Measurements from ENCODE around the gene THPO. TPM values are rescaled to one million over a fixed set of nuclear protein-coding genes. Genes with fewer than 3 reads are reported as not detected.

THPO gene
- total and polyA plus RNA-seq, 9 of the 15 experiments (the other 6 are each of a cell fraction or from before 2014, with no cell fraction given): 0.11 to 1.1 (median 0.35) TPM; not detected in 1

DNA sequence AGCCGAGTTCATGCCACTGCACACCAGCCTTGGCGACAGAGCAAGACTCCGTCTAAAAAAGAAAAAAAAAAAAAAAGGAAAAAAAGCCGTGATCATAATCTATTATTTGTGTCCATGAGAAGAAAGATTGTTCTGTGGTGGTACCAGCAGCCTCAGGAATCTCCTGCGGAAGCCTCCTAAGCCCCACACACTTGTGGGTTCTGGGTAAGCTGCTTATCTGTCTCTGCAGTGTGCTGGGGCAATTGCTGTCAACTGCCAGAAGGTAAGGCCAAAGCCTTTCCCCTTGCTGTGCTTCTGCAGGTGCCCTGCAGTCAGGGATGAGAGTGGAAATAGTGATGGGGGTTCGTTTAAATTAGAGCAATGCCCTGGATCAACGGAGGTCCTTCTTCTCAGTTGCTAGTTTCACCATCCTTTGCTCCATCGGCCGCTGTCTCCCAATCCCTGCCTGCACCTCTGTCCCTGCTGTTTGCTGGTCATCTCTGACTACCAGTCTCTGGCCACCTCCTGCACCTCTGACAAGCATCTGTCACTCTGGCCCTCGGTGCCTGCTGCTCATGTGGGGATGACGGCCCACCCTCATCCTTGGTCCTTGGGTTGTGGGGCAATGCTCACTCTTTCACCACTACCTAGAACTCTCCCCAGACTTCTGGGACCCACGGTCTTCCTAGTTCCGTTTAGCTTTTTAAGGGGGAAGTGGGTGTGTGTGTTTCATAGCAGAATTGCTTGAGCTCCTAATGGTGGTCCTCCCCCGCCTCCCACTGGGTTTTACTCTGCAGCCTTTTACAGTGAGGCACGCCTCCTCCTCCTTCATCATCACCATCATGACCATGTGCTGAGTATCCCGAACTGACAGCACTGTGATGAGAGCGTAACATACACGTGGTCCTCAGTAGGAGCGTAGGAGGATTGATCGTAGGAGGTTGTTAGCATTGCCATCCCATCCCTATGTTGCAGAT, 27.3 kb upstream of the THPO start (continued):
- TF ChIP-seq RCOR1 (IDR thresholded peaks at IDR 0.05; ENCODE audit: borderline replicate concordance in 1 of 2, low read depth in 2 of 2, low read length in 2 of 2) (0 out of 4 replicates have a peak, but pooled peaks of 1 of the 2 experiments have one; percentile 14), ZFX (CRISPR knock-in tag; IDR thresholded peaks at IDR 0.05) (no peak), ESRRB (CRISPR knock-in tag; IDR thresholded peaks at IDR 0.05; ENCODE audit: borderline replicate concordance) (no peak), GTF2F1 (IDR thresholded peaks at IDR 0.05; ENCODE audit: low read depth, low read length) (no peak), HDAC8 (tag; IDR thresholded peaks at IDR 0.05) (no peak), HCFC1 (IDR thresholded peaks at IDR 0.05; ENCODE audit: low read depth, low read length) (no peak), ARID1B (IDR thresholded peaks at IDR 0.05) (no peak; the same call in 1 of the 2 replicates)

DNA sequence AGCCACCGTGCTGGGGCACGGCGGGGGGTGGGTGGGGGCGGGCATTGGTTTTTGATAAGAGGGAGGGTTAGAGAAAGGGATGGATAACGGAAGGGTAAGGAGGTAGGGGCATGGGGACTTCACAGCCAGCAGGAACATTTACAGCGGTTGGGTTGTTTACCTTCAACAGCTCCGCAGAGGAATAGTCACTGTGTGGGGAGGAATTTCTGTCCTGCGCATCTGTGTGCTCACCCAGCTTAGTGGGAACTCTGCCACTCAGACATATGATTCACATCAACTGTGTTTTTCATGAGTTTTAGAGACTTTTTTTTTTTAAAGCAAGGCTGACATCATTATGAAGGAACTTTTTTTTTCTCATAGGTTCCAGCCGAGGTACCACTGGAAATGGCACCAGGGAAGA, 21.4 kb upstream of the THPO start:
- Histone ChIP-seq H4K20me1 (replicated peaks; ENCODE audit: control insufficient read depth, insufficient read depth, low read length) (0 out of 2 replicates have a peak, but pooled peaks cover 4% of the 10 kb centered on the region), H3K27ac (ENCODE audit: extremely low read depth, low read depth, low read length) (no peak overlapping the region), H2AFZ (ENCODE audit: low read depth, low read length) (no peak overlapping the region), H3K4me2 (ENCODE audit: insufficient read depth, low read length) (no peak overlapping the region), H3K9me1 (ENCODE audit: control insufficient read depth, insufficient read depth, low read length) (no peaks in the 10 kb centered on the region), H3K79me2 (ENCODE audit: control insufficient read depth, insufficient read depth, low read length) (no peaks in the 10 kb centered on the region), H3K4me1 (replicated peaks in 1 of 2; ENCODE audit: control insufficient read depth in 2 of 2, insufficient read depth in 2 of 2, low read length in 2 of 2) (no peaks in the 10 kb centered on the region), H3K27me3 (ENCODE audit: control insufficient read depth in 2 of 2, insufficient read depth in 2 of 2, low read length in 2 of 2) (peaks cover 43 to 56% of the 10 kb centered on the region in 2 experiments), H3K4me3 (no peak overlapping the region), H3K9ac (ENCODE audit: insufficient read depth in 1 of 2, low read depth in 2 of 2, low read length in 2 of 2) (no peak overlapping the region), H3K9me3 (replicated peaks; ENCODE audit: control insufficient read depth, insufficient read depth, low read depth, low read length) (no peaks in the 10 kb centered on the region), H3K36me3 (ENCODE audit: control insufficient read depth, insufficient read depth, low read length) (no peaks in the 10 kb centered on the region)
- 7% methylated on average over 9 of the region's 9 CpGs for WGBS (ENCODE audit: insufficient coverage, low coverage, missing lambda C conversion rate)
- ChIA-PET POLR2A (interaction anchor here (0.6 kb wide), 1 partner anchor 112 kb away, joined by 3 read pairs; no protein-coding TSS in a partner anchor), CTCF (ENCODE audit: low intra/inter-chr PET ratio) (no interaction called here)
- FAIRE-seq (no peak), DNase-seq (ENCODE audit: extremely low read depth in 1 of 4, low spot score in 3 of 4) (no peak), ATAC-seq (no peak)
- no TSS peak for BruUV-seq (replicated peaks)
- TF ChIP-seq ETV6 (IDR thresholded peaks at IDR 0.05; ENCODE audit: borderline replicate concordance in 1 of 2, low read depth in 2 of 2, low read length in 1 of 2) (no peak), ETV6 (CRISPR knock-in tag; IDR thresholded peaks at IDR 0.05; ENCODE audit: borderline replicate concordance) (no peak), NRF1 (conservative IDR thresholded peaks at IDR 0.05 in 1 of 2, IDR thresholded peaks at IDR 0.05 in 1 of 2) (no peak), RFX5 (IDR thresholded peaks at IDR 0.05; ENCODE audit: low read depth, low read length) (no peak), ZNF253 (CRISPR knock-in tag; conservative IDR thresholded peaks at IDR 0.05) (no peak), FIP1L1 (IDR thresholded peaks at IDR 0.05; ENCODE audit: low read depth, low read length, poor library complexity, severe bottlenecking) (no peak), L3MBTL2 (IDR thresholded peaks at IDR 0.05) (no peak), POLR3G (IDR thresholded peaks at IDR 0.05; ENCODE audit: extremely low read depth, insufficient read length, insufficient replicate concordance) (no peak)
- TF ChIP-seq, protein P1, sequence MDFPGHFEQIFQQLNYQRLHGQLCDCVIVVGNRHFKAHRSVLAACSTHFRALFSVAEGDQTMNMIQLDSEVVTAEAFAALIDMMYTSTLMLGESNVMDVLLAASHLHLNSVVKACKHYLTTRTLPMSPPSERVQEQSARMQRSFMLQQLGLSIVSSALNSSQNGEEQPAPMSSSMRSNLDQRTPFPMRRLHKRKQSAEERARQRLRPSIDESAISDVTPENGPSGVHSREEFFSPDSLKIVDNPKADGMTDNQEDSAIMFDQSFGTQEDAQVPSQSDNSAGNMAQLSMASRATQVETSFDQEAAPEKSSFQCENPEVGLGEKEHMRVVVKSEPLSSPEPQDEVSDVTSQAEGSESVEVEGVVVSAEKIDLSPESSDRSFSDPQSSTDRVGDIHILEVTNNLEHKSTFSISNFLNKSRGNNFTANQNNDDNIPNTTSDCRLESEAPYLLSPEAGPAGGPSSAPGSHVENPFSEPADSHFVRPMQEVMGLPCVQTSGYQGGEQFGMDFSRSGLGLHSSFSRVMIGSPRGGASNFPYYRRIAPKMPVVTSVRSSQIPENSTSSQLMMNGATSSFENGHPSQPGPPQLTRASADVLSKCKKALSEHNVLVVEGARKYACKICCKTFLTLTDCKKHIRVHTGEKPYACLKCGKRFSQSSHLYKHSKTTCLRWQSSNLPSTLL (IDR thresholded peaks at IDR 0.05): no peak
- in situ Hi-C loops (cut with MboI) (no loop called here), intact Hi-C loops (cut with micrococcal nuclease) (no loop called here)

Measured in K562 (cell line).